ENCODE data around the gene PSMB3. TPM values are rescaled to one million over a fixed set of nuclear protein-coding genes. Genes with fewer than 3 reads are reported as not detected.

PSMB3 gene
- total RNA-seq (2022; extraction: Qiagen RNA extraction; ENCODE audit: low read depth), result 325 to 456 TPM (median 440 TPM) in 5 replicates

DNA sequence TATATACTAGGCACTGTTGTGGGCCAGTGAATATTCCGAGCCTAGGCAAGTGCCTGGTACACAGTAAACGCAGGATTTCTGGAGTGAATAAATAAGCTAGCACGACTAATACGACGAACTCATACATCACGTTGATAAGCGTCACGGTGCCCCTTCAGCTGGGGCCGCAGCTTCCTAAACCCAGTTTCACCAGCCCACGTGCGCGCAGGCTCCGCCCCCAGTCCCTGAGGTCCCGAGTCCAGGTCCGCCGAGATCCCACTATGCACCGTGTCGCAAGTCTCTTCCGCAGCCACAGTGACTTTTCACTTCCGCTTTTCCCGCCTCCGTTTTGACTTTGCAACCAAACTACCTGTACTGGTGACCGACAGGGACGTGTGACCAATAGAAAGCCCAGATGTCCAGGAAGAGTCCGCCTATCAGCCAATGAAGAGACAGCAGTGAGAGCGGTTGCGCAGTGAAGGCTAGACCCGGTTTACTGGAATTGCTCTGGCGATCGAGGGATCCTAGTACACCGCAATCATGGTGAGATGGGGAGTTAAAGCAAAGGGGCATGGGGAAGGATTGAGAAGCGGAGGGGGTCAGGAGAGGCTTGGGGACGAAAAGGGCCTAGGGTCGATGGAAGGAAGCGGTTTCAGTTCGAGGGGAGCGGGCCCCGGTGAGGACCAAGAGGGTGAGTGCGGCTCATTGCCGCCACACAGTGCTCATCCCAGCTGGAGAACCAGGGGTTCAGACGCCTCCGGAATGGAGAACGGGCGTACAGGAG is at the start of gene PSMB3:
Gene PSMB3 (plus strand): TSS at position 434 of the 763 bp plus-strand sequence. CDS start 86 bp downstream, at position 520.

DNA sequence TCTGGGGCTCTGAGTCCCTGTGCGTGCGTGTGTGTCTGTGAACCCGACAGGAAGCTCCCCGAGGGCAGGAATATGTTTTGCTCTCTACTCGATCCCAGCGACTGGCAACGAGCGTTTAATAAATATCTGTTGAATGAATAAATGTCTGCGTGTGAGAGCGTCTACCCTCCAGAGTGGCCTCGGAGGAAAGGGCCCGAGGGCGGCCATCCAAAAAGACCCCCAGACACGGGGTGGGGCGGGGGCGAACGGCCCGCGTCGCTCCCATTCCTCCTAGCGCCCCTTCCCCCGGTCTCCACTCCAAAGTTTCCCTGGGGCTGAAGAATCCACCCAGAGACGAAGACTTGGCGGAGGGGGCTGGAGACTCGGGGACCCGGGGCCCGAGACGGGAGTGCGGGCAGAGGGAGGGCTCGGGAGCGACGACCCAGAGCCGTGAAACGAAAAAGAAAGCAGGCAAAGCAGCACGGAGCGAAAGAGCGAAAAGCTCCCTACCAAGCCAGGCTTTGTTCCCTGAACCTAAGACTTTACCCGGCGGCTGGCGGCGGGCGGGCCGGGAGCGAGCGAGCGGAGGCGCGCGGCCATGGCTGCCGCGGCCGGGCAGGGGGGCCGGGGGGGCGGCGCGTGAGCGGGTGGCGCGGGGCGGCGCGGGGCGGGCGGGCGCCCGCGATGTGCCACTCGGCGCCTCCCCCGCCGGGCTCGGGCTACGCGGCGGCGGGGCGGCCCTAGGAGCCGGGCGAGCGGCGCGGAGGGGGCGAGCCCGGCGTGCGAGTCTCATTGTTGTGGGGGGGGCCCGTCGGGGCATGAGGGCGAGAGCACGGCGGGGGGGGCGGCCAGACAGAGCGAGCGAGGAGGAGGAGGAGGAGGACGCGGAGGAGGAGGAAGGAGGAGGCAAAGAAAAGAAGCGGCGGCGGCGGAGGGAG is 47.7 kb upstream of the PSMB3 start, which contains the start of gene MLLT6:
Gene MLLT6 (plus strand): TSS at position 668 of the 917 bp plus-strand sequence. CDS start 360 bp downstream, outside the sequence.

DNA sequence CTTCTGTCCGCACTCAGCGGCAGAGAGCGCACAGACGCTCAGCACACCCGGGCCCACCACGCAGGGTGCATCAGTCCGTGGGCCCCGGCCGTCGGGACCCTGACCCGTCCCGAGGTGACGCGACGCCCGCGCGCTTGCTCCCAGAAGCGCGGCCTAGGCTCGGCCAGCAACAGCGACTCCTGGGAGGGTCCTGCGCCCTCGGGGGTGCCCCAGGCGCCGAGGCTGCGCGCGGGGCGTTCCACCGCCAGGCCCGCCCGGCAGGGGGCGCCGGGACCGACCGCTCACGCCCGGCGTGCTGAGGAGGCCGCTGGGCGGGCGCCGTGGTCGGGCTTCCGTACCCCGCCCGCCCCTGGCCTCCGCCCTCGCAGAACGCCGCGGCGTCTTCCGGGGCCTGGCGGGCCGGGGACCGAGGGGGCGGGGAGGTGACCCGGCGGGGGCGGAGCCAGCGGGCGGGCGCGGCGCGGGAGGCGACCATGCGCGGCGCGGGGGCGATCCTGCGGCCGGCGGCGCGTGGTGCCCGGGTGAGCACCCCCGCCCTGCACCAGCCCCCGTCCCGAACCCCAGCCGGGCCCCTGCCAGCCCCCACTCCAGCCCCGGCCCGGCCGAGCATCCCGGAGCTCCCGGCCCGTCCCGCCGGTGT is 22.5 kb upstream of the PSMB3 start, which contains the start of gene CISD3:
Gene CISD3 (plus strand): TSS at position 456 of the 640 bp plus-strand sequence. CDS start 18 bp downstream, at position 474.

DNA sequence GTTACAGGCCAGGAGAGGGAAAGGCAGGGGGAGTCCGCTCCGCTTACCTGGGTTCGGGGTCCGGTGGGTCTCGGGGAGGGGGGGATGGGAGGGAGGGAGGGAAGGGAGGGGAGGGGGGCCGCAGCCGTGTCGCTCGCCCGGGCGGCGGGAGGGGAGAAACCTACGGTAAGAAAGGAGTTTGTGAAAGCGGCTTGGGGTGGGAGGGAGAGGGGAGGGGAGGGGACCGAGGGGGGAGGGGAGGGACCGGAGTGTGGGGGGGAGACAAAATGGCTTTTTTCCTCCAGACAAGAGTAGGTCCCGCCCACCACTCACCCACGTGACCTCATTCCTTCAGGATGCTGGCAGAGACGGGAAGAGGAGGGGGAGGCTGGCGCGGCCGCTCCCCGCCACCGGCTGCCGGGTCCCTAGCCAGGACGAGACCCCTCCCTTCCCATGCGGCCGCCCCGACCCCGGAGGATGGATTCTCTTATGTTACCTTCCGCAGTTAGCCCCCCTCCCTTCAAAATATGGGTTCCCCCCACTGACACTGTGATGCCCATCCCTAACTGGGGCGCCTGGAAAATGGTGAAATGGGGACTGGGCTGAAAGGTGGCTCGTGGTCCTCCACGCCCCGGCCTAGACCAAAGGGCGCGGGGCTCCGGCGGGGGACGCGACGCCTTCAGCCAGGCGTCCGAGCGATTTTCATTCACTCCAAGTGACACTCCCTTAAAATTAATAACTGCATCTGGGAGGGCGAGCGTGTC is 4.2 kb upstream of the PSMB3 start, which contains the start of gene PCGF2:
Gene PCGF2 (minus strand): TSS at position 188 of the 743 bp plus-strand sequence. CDS start 7,934 bp downstream, outside the sequence.

DNA sequence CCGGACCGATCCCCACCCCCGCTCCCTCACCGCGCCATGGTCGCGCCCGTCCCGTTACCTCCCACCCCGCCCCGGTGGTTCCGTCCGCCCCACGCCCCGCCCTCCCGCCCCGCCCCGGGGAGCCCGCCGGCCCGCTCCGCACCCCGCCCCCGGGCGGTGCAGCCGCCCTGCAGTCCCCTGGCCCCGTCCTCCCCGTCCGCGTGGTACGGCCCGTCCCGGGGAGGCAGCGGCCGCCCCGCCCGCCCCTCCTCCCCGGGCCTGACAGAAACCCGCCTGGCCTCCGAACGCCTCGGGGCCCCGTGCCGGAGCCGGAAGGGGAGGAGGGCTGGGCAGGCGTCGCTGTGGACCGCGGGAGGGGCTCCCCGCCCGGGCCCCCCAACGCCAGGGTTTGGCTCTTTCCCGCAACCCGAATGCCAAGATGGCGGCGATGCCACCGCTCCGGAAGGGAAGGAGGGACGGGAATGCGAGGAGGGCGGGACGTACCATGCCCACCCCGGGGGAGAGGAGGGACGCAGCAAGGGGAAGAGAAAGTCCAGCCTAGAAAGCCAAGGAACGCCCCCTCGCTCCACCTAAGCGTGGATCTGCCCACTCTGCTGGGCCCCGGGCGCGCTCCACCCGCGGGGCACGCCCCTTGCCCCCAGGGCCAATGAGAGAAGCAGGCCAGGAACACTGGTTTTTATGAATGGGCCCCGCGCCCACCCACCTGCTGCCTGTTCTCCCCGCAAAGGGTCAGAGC is 47.1 kb downstream of the PSMB3 start, which contains the start of gene PIP4K2B:
Gene PIP4K2B (minus strand): TSS at position 56 of the 736 bp plus-strand sequence. CDS start 132 bp downstream, outside the sequence.

Other genes starting within 250 kb of the PSMB3 start
- 0.84 to 3.1 TPM (median 2.3 TPM) in 5 replicates for gene SRCIN1, start 146.8 kb upstream of the PSMB3 start, total RNA-seq (2022; extraction: Qiagen RNA extraction; ENCODE audit: low read depth)
- 11.2 to 15.0 TPM (median 14.6 TPM) in 5 replicates for gene EPOP, start 77.8 kb upstream of the PSMB3 start, total RNA-seq (2022; extraction: Qiagen RNA extraction; ENCODE audit: low read depth)
- 24.7 to 37.7 TPM (median 29.3 TPM) in 5 replicates for gene MLLT6, start 47.5 kb upstream of the PSMB3 start, total RNA-seq (2022; extraction: Qiagen RNA extraction; ENCODE audit: low read depth)
- gene CISD3, start 22.4 kb upstream of the PSMB3 start, total RNA-seq (2022; extraction: Qiagen RNA extraction; ENCODE audit: low read depth), result 42.9 to 100 TPM (median 86.3 TPM) in 5 replicates
- 34.8 to 65.1 TPM (median 60.6 TPM) in 5 replicates for gene PCGF2, start 4.4 kb upstream of the PSMB3 start, total RNA-seq (2022; extraction: Qiagen RNA extraction; ENCODE audit: low read depth)
- gene PIP4K2B, start 46.8 kb downstream of the PSMB3 start, total RNA-seq (2022; extraction: Qiagen RNA extraction; ENCODE audit: low read depth), result 36.7 to 44.9 TPM (median 40.9 TPM) in 5 replicates
- gene CWC25, start 72.6 kb downstream of the PSMB3 start, total RNA-seq (2022; extraction: Qiagen RNA extraction; ENCODE audit: low read depth), result 20.2 to 29.9 TPM (median 22.8 TPM) in 5 replicates
- gene RPL23, start 101.0 kb downstream of the PSMB3 start, total RNA-seq (2022; extraction: Qiagen RNA extraction; ENCODE audit: low read depth), result 2,529 to 3,045 TPM (median 2,691 TPM) in 5 replicates
- 243 to 263 TPM (median 257 TPM) in 5 replicates for gene LASP1, start 117.3 kb downstream of the PSMB3 start, total RNA-seq (2022; extraction: Qiagen RNA extraction; ENCODE audit: low read depth)
- gene FBXO47, start 214.7 kb downstream of the PSMB3 start, total RNA-seq (2022; extraction: Qiagen RNA extraction; ENCODE audit: low read depth), result not detected in 5 replicates

Measured in A549 treated with CpdA at 1 μM for 4 hours (cell line).